Measurements from ENCODE around the gene RGMB. TPM values are rescaled to one million over a fixed set of nuclear protein-coding genes. Genes with fewer than 3 reads are reported as not detected.

RGMB gene
- total RNA-seq, 2 experiments from 2014 or later, result 4.3 to 4.9 TPM

Other genes with a start within 250 kb of the RGMB start
- 10 to 100 TPM; 58.0 to 58.5 TPM for gene CHD1, start 155.3 kb downstream of the RGMB start, total RNA-seq